Activated CD8-positive, alpha-beta T cell treated with anti-CD3 and anti-CD28 coated beads for 36 hours (primary cell): ENCODE data around the gene RXFP4. TPM values are rescaled to one million over a fixed set of nuclear protein-coding genes. Genes with fewer than 3 reads are reported as not detected.

Source experiments
- ATAC-seq: fragments of 200-7000 bp; cut with Tn5 transposase; one replicate; pipeline ENCODE4 v1.10.0; 2021; ENCODE audit warnings: mild to moderate bottlenecking, moderate library complexity
- CTCF ChIA-PET: fragments of 350-600 bp; sonication (Branson Sonifier 250); formaldehyde crosslinking; loops from one replicate; lab custom pipeline; 2021; ENCODE audit warnings: antibody characterized with exemption; lab: Charles Lee
- POLR2A ChIA-PET: fragments of 350-600 bp; sonication (Branson Sonifier 250); formaldehyde crosslinking; loops from one replicate; lab custom pipeline; 2021; ENCODE audit warnings: antibody characterized with exemption; lab: Charles Lee
- DNase-seq: peaks from one replicate; pipeline ENCODE4 v3.0.0-alpha.2; 2020
- H3K27ac Mint-ChIP-seq: one replicate; pipeline ENCODE4 v1.8.0; 2021; ENCODE audit warnings: mild to moderate bottlenecking, mixed read lengths
- H3K27me3 Mint-ChIP-seq: one replicate; pipeline ENCODE4 v1.8.0; 2021; ENCODE audit warnings: mixed read lengths
- H3K36me3 Mint-ChIP-seq: one replicate; pipeline ENCODE4 v1.8.0; 2021; ENCODE audit warnings: low read depth, mixed read lengths
- H3K4me1 Mint-ChIP-seq: one replicate; pipeline ENCODE4 v1.8.0; 2021; ENCODE audit warnings: low read depth, mixed read lengths
- H3K4me3 Mint-ChIP-seq: one replicate; pipeline ENCODE4 v1.8.0; 2021; ENCODE audit warnings: mild to moderate bottlenecking, moderate library complexity, mixed read lengths
- H3K9me3 Mint-ChIP-seq: one replicate; pipeline ENCODE4 v1.8.0; 2021; ENCODE audit warnings: mixed read lengths
- intact Hi-C: fragments of 100-400 bp; cut with micrococcal nuclease; formaldehyde crosslinking; loops from one replicate; pipeline ENCODE4 v1.10.0; 2022
- total RNA-seq, 2 experiments: library from RNA; stranded (reverse); gene quantifications; one replicate each; pipeline ENCODE4 v1.2.3, GENCODE V29; 2021
- TF ChIP-seq, protein P1 (sequence below): fragments of 200-600 bp; IDR thresholded peaks from one replicate; pipeline ENCODE4 v1.8.0; 2022; ENCODE audit warnings: antibody characterized with exemption, mild to moderate bottlenecking

The RXFP4 gene
- total RNA-seq, 2 experiments from 2014 or later, result not detected

DNA sequence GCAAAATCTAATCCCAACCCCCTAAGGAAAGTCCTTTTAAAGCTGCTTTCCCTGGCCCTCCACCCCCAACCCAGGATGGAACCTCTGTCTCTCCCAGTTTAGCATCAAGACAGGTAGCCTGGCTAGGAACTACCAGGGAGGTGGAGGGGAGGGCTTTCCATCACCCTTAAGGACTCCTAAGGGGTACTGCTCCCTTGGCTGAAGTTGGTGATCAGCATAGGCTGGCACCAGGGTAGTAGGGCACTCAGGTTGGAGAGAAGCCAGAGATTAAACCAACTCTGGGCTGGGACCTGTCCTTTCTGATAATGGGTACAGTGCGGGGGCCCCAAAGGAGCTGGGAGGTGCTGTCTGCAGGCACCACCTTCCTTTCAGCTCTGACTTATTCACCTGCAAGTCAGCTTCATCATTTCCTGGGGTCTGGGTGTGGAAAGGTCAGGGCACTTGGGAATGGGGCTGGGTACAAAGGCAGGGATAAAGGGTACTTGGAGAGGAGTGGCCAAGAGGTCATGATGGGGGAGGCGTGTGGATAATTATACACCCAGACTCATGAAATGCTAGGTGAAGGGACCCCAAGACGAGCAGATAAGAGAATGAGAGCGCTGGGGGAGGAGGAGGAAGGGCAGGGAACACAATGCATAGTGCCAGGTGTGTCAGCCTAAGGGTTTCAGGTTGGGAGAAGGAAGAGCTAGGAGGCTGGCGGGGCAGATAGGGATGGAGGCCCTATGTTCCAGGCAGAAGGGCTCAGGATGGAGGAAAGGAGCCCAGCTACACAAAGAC lies 35.7 kb downstream of the RXFP4 start:
- ATAC-seq (peak; percentile 12), DNase-seq (peak; percentile 63)
- CTCF ChIA-PET, result interaction anchor here (0.7 to 11.1 kb wide), 13 partner anchors 10 to 184 kb away, joined by 3 to 121 read pairs (median 4); partner anchors contain the start of gene RXFP4
- POLR2A ChIA-PET, result interaction anchor here (0.6 to 7.5 kb wide), 22 partner anchors 8 to 306 kb away, joined by 3 to 128 read pairs (median 5); partner anchors contain the start of genes KHDC4, RXFP4, SMG5 and SSR2
- Mint-ChIP-seq H3K27ac (peak overlapping the region; percentile 94), H3K36me3 (peaks cover 68% of the 10 kb centered on the region), H3K4me1 (peaks cover 68% of the 10 kb centered on the region), H3K4me3 (peak overlapping the region; percentile 98), H3K27me3 (no peaks in the 10 kb centered on the region), H3K9me3 (no peaks in the 10 kb centered on the region)
- intact Hi-C loops, result loop anchor here (2.0 kb wide), 1 partner anchor 30 kb away; no protein-coding TSS in a partner anchor
- TF ChIP-seq, protein P1, sequence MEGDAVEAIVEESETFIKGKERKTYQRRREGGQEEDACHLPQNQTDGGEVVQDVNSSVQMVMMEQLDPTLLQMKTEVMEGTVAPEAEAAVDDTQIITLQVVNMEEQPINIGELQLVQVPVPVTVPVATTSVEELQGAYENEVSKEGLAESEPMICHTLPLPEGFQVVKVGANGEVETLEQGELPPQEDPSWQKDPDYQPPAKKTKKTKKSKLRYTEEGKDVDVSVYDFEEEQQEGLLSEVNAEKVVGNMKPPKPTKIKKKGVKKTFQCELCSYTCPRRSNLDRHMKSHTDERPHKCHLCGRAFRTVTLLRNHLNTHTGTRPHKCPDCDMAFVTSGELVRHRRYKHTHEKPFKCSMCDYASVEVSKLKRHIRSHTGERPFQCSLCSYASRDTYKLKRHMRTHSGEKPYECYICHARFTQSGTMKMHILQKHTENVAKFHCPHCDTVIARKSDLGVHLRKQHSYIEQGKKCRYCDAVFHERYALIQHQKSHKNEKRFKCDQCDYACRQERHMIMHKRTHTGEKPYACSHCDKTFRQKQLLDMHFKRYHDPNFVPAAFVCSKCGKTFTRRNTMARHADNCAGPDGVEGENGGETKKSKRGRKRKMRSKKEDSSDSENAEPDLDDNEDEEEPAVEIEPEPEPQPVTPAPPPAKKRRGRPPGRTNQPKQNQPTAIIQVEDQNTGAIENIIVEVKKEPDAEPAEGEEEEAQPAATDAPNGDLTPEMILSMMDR, result no peak

DNA sequence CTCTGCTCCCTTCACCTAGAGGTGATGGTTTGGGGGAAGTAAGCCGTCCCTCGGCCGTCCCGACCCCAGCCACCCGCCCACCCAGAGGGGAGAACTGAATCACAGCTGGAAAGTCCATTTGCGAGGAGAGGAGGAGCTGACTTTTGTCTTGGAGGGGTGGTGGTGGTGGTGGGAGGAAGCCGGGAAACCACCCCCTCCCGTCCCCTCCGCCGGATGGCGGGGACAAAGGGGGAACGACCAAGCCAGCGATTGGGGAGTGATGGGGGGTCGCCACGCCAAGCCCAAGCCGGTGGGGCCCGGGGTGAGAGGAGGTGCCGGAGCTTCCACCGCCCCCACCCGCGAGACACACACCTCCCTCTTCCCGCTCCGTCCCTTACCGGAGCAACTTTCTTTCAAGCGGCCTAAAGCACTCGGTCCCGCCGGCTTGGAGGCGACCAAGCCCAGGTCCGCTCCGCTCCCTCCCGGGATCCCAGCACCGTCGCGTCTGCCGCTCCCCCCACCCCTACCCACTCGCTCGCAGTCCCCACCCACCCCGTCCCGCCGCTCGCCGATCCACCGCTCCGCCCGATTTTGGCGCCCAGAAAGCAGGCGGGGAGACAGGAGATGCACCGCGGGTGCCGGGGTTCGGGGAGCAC lies 36.4 kb downstream of the RXFP4 start:
- TF ChIP-seq, protein P1, result no peak
- Mint-ChIP-seq H3K4me1 (peaks cover 67% of the 10 kb centered on the region), H3K36me3 (peaks cover 61% of the 10 kb centered on the region), H3K27me3 (no peaks in the 10 kb centered on the region), H3K27ac (peak overlapping the region; percentile 94), H3K4me3 (peak overlapping the region; percentile 98), H3K9me3 (no peaks in the 10 kb centered on the region)
- CTCF ChIA-PET, result interaction anchor here (0.7 to 11.1 kb wide), 15 partner anchors 10 to 81 kb away, joined by 3 to 121 read pairs (median 7); partner anchors contain the start of genes KHDC4 and RXFP4
- DNase-seq, result peak; percentile 91
- POLR2A ChIA-PET, result interaction anchor here (0.6 to 7.5 kb wide), 25 partner anchors 9 to 305 kb away, joined by 3 to 128 read pairs (median 5); partner anchors contain the start of genes GON4L, KHDC4, LMNA and RXFP4
- intact Hi-C loops, result loop anchor here (2.0 kb wide), 1 partner anchor 31 kb away; no protein-coding TSS in a partner anchor
- peak; percentile 43 for ATAC-seq

DNA sequence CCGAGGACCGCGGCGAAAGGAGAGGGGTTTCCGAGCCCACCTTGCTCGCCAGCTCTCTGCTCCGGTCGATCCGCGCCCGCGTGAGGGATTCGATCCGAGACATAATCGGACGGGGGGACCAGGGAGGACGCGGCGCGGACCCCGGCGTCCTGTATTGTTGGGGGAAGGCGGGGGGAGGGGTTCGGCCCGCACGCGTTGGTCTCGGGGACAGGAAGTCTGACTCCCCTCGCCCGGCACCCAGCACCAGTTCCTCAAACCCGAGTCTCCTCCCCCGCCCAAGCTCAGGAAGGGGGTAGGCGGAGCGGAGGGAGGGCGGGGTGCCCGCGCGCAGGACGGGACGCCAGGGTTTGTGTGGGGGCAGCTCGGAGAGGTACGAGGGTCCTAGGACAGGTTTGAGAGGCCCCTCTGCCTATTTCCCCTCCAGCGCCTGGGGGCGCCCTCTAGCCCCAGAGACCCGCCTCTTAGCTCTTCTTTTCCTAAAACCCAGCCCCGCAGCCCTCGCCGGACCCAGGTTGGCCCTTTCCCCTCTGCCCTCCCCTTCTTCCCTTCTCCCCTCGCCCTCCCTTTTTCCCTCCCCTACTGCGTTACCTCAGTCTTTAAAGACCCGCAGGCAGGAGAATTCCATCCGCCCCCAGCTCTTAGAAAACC lies 37.0 kb downstream of the RXFP4 start, which contains the start of gene ARHGEF2:
Gene ARHGEF2, minus strand, starts transcription at position 223 of the 648 bp plus-strand sequence. Its CDS starts 120 bp downstream, at position 103.
- ChIA-PET POLR2A (interaction anchor here (0.6 to 7.5 kb wide), 17 partner anchors 10 to 304 kb away, joined by 3 to 128 read pairs (median 5); partner anchors contain the start of genes GON4L, KHDC4, LMNA and RXFP4), CTCF (interaction anchor here (0.7 to 11.1 kb wide), 15 partner anchors 11 to 81 kb away, joined by 3 to 121 read pairs (median 7); partner anchors contain the start of genes KHDC4 and RXFP4)
- Mint-ChIP-seq H3K4me1 (peaks cover 67% of the 10 kb centered on the region), H3K27me3 (no peaks in the 10 kb centered on the region), H3K36me3 (peaks cover 58% of the 10 kb centered on the region), H3K27ac (peak within 1 kb of the TSS; percentile 94), H3K4me3 (peak within 1 kb of the TSS; percentile 98), H3K9me3 (no peaks in the 10 kb centered on the region)
- intact Hi-C loops, result no loop called here
- DNase-seq (peak; percentile 93), ATAC-seq (peak; percentile 68)
- TF ChIP-seq, protein P1, result peak; percentile 19

DNA sequence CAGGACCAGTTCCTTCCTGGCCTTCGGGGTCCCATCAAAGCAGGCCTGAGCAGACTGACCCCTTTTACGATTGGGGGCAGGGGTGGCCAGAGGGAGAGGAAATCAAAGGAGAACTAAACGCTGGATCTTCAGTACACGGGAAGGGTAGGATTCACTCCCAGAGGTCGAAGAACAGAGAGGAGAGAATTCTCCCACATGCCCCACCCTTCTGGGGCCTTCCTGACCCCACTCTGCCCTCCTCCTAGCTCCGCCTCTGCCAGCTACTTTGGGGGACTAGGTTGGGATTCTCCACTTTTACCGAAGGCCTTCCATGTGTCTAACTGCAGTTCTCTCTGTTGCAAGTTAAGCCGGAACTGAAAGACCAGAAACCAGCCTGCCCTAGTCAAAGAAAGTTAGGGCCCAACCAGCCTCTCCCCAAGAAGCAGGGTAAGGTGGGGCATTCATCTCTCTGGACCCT lies 37.6 kb downstream of the RXFP4 start:
- intact Hi-C loops, result no loop called here
- TF ChIP-seq, protein P1, result no peak
- ATAC-seq (peak; percentile 2), DNase-seq (peak; percentile 47)
- ChIA-PET POLR2A (interaction anchor here (0.9 to 7.5 kb wide), 10 partner anchors 10 to 304 kb away, joined by 3 to 128 read pairs (median 12); partner anchors contain the start of genes GON4L, KHDC4, LMNA and RXFP4), CTCF (interaction anchor here (0.7 to 11.1 kb wide), 11 partner anchors 10 to 65 kb away, joined by 3 to 121 read pairs (median 8); partner anchors contain the start of genes KHDC4 and RXFP4)
- Mint-ChIP-seq H3K27me3 (no peaks in the 10 kb centered on the region), H3K27ac (peak overlapping the region; percentile 94), H3K9me3 (no peaks in the 10 kb centered on the region), H3K4me1 (peaks cover 63% of the 10 kb centered on the region), H3K36me3 (peaks cover 55% of the 10 kb centered on the region), H3K4me3 (peak overlapping the region; percentile 98)
